ENCODE measurements around the gene C1orf53.
"Not testable (repeated sequence)": the region's sequence is repeated elsewhere in the genome, so short reads cannot be mapped to it uniquely, and the experiment has no call there.

Gene C1orf53

DNA sequence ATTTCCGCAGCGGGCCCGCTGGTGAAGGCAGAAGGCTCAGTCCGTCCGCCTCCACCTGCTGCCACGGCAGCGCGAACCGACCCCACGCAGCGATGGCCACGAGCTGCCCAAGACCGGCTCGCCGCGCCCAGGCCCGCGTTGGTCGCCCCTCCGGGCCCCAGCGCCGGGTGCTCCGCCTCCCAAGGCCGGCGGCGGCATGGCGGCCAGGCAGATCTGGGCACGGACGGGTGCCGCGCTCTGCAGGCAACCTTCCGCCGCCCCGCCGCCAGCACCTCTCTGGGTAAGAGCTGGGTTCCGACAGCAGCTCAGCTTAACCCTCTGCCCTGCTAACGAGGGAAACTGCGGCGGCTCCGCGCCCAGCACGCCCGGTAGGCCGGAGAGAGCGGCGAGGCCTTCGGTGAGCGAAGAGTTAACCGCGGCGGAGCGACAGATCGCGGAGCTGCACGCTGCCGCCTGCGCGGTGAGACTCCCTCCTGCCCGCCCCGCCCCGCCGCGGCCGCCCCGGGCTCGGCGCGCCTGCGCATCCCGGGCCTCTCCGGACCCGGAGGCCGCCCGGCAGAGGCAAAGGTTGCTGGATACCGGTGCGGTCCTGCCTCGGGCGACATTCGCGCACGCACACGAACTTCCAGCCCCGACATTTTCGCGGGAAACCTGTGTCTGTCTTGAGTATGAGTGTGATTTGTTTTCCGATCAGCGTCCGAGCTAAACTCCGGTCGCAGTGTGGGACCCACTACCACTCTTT, at the start of gene C1orf53:
TSS of gene C1orf53 (plus strand) at position 177 of the 742 bp plus-strand sequence. CDS start at position 197, 20 bp downstream.
- H3K27ac ChIP-seq (ENCODE audit: low read length) = no peak within 1 kb of the TSS
- peak within 1 kb of the TSS; percentile 80 for H3K4me3 ChIP-seq (ENCODE audit: low read length)
- no peaks in the 10 kb centered on the region for H3K36me3 ChIP-seq (ENCODE audit: insufficient read depth, low read depth, low read length)
- peaks cover 76% of the 10 kb centered on the region for H3K27me3 ChIP-seq (ENCODE audit: insufficient read depth, low read length)
- H3K9me3 ChIP-seq (ENCODE audit: insufficient read depth, low read depth, low read length) = no peaks in the 10 kb centered on the region
- H3K4me1 ChIP-seq (ENCODE audit: insufficient read depth, low read length) = peaks cover 5% of the 10 kb centered on the region
- H3K9ac ChIP-seq (ENCODE audit: low read depth, low read length) = peak within 1 kb of the TSS; percentile 78

DNA sequence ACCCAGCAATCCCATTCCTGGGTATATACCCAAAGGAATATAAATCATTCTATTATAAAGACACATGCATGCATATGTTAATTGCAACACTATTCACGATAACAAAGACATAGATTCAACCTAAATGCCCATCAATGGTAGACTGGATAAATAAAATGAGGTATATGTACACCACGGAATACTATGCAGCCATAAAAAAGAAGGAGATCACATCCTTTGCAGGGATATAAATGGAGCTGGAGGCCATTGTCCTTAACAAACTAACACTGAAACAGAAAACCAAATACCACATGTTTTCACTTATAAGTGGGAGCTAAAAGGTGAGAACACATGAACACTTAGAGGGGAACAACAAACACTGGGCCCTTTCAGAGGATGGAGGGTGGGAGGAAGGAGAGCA, 46.7 kb upstream of the C1orf53 start:
- H3K4me1 ChIP-seq (ENCODE audit: insufficient read depth, low read length); H3K36me3 ChIP-seq (ENCODE audit: insufficient read depth, low read depth, low read length): not testable (repeated sequence)

DNA sequence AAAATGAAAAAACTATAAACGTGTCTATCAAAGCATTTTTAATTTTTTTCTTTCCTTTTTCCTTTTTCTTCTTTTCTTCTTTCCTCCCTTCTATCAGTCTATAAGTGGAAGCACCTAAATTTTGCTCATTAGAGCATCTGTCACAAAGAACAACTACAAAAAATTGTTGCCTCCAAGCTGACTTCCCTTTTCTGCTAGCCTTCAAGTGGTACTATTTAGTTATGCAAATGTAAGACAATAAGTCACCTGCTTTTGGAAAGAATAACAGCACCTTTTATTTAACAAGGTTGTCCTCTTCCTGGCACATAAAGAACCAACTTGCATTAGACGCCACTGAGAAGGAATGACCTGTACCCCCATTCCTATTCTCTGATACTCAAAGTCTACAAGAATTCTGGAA, 45.0 kb upstream of the C1orf53 start:
- Histone ChIP-seq H3K27me3 (ENCODE audit: insufficient read depth, low read length) (no peaks in the 10 kb centered on the region), H3K9ac (ENCODE audit: low read depth, low read length) (no peak overlapping the region), H3K9me3 (ENCODE audit: insufficient read depth, low read depth, low read length) (no peaks in the 10 kb centered on the region), H3K36me3 (ENCODE audit: insufficient read depth, low read depth, low read length) (no peaks in the 10 kb centered on the region), H3K4me1 (ENCODE audit: insufficient read depth, low read length) (peaks cover 2% of the 10 kb centered on the region; the same call in 1 of the 2 replicates), H3K4me3 (ENCODE audit: low read length) (no peak overlapping the region), H3K27ac (ENCODE audit: low read length) (no peak overlapping the region)

More for the DNA sequence above, 46.7 kb upstream of the C1orf53 start:
- H3K9me3 ChIP-seq (ENCODE audit: insufficient read depth, low read depth, low read length); H3K27ac ChIP-seq (ENCODE audit: low read length); H3K4me3 ChIP-seq (ENCODE audit: low read length); H3K9ac ChIP-seq (ENCODE audit: low read depth, low read length); H3K27me3 ChIP-seq (ENCODE audit: insufficient read depth, low read length): not testable (repeated sequence)

DNA sequence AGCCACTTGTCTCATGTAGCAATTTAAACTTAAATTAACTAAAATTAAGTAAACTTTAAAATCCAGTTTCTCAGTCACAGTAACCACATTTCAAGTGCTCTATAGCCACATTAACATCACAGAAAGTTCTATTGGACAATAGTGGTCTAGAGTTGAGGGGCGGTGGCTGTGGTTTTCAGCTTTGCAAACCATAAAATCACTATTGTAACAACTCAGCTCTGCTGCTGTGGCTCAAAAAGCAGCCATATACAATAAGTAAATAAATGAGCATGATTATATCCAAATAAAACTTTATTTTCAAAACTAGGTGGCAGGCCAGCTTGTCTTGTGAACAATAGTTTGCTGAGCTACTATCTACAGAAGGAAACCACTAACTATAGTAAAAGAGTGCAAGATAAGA, 43.4 kb upstream of the C1orf53 start:
- no peak overlapping the region for H3K4me3 ChIP-seq (ENCODE audit: low read length)
- no peak overlapping the region for H3K27ac ChIP-seq (ENCODE audit: low read length)
- H3K27me3 ChIP-seq (ENCODE audit: insufficient read depth, low read length) = no peaks in the 10 kb centered on the region
- H3K9me3 ChIP-seq (ENCODE audit: insufficient read depth, low read depth, low read length) = no peaks in the 10 kb centered on the region
- no peaks in the 10 kb centered on the region for H3K36me3 ChIP-seq (ENCODE audit: insufficient read depth, low read depth, low read length)
- H3K9ac ChIP-seq (ENCODE audit: low read depth, low read length) = no peak overlapping the region
- peaks cover 2% of the 10 kb centered on the region; the same call in 1 of the 2 replicates for H3K4me1 ChIP-seq (ENCODE audit: insufficient read depth, low read length)

DNA sequence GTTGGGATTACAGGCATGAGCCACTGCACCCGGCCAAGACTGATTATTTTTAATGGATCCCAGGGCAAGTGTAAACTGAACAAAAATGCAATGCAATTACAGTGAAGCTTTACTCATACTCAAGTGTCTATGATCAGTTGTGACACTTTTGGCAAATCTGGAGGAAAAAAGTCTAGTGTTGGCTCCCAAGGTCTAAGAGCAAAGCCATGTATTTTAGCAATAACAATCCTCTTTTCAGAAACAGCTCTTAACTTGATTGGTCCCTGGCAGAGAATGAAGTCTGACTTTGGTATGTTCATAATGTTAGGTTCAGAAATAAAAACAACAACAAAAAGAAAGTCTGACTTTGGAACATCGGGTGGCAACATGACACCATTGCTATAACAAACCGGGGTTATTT, 40.2 kb upstream of the C1orf53 start:
- H3K27me3 ChIP-seq (ENCODE audit: insufficient read depth, low read length) = no peaks in the 10 kb centered on the region
- H3K9ac ChIP-seq (ENCODE audit: low read depth, low read length) = no peak overlapping the region
- no peak overlapping the region for H3K4me3 ChIP-seq (ENCODE audit: low read length)
- no peaks in the 10 kb centered on the region for H3K9me3 ChIP-seq (ENCODE audit: insufficient read depth, low read depth, low read length)
- H3K27ac ChIP-seq (ENCODE audit: low read length) = no peak overlapping the region
- no peaks in the 10 kb centered on the region for H3K36me3 ChIP-seq (ENCODE audit: insufficient read depth, low read depth, low read length)
- H3K4me1 ChIP-seq (ENCODE audit: insufficient read depth, low read length) = peaks cover 2% of the 10 kb centered on the region; the same call in 1 of the 2 replicates

DNA sequence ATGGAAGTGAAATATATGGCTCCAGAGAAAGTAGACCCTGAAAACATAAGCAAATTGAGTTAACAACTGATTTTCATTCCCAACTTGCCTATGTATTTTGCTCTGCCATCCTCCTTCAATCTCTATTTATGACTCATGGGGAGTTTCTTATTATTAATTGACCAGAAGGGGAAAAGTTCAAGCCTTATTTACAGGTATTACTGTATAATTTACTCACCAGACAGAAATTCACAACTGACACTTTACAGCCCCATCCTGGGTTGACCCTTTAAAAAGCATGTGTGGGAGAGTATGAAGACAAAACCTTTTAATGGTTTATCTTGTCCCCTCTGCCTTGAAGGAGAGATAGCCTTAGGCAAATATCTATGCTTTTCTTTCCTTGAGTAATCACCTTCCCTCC, 39.8 kb upstream of the C1orf53 start:
- Histone ChIP-seq H3K27ac (ENCODE audit: low read length) (no peak overlapping the region), H3K9ac (ENCODE audit: low read depth, low read length) (no peak overlapping the region), H3K27me3 (ENCODE audit: insufficient read depth, low read length) (no peaks in the 10 kb centered on the region), H3K36me3 (ENCODE audit: insufficient read depth, low read depth, low read length) (no peaks in the 10 kb centered on the region), H3K9me3 (ENCODE audit: insufficient read depth, low read depth, low read length) (no peaks in the 10 kb centered on the region), H3K4me1 (ENCODE audit: insufficient read depth, low read length) (peaks cover 2% of the 10 kb centered on the region; the same call in 1 of the 2 replicates), H3K4me3 (ENCODE audit: low read length) (no peak overlapping the region)

DNA sequence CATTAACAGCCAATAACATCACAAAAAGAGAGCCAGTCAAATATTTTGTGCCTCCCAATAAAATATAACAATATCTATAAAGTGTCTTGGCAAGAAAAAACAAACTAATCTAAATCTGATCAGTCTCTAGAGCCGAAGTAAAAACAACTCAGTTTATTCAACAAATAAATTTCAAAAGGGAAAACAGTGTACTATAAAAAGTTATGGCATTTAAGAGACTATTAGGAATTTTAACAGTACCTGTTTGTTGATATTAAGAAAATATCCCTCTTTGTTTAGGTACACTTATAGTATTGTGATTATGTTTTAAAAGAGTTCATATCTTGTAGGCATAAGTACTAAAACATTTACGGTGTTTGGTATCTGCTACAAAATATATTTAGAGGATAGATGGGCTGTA, 36.6 kb upstream of the C1orf53 start:
- H3K27me3 ChIP-seq (ENCODE audit: insufficient read depth, low read length) = no peaks in the 10 kb centered on the region
- no peak overlapping the region for H3K27ac ChIP-seq (ENCODE audit: low read length)
- H3K4me1 ChIP-seq (ENCODE audit: insufficient read depth, low read length) = no peaks in the 10 kb centered on the region
- no peak overlapping the region for H3K4me3 ChIP-seq (ENCODE audit: low read length)
- H3K9ac ChIP-seq (ENCODE audit: low read depth, low read length) = no peak overlapping the region
- no peaks in the 10 kb centered on the region for H3K36me3 ChIP-seq (ENCODE audit: insufficient read depth, low read depth, low read length)
- no peaks in the 10 kb centered on the region for H3K9me3 ChIP-seq (ENCODE audit: insufficient read depth, low read depth, low read length)

DNA sequence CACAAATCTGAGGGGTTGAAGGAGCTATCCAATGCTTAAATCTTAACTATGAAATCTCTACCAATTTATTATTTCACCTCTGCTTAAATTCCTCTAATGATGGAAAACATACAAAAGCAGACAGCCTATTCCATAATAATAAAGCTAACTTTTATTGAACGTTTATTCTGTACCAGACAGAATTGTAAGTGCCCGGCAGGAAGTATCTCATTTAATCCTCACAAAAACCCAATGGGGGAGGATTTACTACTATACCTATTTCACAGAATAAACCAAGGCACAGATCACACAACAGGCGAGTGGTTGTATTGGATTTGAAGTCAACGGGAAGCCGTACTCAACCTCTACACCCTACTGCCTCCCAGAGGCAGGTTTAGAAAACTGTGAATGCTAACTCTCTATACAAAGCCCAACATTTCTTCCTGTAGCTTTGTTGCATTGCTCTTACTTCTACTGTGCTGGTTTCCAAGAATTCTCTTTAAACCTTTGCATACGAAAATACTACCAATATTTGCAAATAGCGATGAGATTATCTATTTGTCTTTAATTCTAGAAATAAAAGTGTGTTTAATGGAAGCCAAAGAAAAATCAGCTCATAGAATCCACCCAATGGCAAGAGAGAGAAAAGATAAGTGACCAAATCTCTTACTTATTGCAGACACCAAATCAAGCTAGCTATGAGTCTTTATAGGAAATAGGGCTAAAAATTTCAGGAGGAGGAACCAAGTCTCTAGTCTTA, 33.5 kb upstream of the C1orf53 start:
- Histone ChIP-seq H3K27ac (ENCODE audit: low read length) (no peak overlapping the region), H3K9me3 (ENCODE audit: insufficient read depth, low read depth, low read length) (no peaks in the 10 kb centered on the region), H3K9ac (ENCODE audit: low read depth, low read length) (no peak overlapping the region), H3K27me3 (ENCODE audit: insufficient read depth, low read length) (no peaks in the 10 kb centered on the region), H3K4me3 (ENCODE audit: low read length) (no peak overlapping the region), H3K4me1 (ENCODE audit: insufficient read depth, low read length) (no peaks in the 10 kb centered on the region), H3K36me3 (ENCODE audit: insufficient read depth, low read depth, low read length) (no peaks in the 10 kb centered on the region)

DNA sequence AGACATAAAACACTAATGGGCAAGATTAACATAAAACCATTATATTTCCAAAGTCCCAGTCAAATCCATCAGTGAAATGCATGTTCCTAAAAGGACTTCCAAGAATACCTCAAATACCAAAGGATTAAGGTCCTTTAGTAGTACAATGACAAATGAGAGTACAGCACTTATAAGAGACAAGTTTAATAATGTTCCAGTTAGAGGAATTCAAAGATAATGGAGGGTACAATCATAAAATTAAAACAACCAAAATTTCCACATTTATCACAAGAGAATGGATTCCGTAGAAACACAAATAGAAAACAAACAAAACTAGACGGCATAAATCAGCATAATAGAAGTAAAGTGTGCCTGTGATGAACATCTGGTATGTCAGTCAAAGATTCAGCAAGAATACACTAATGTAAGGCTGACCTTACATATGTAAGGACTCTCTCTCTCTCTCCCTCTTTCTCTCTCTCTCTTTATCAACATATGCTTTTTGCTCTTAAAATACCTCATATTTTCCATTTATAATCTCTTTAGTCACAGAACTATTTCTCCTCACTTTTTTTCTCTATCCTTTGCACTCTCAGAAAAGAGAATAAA, 32.8 kb upstream of the C1orf53 start:
- Histone ChIP-seq H3K36me3 (ENCODE audit: insufficient read depth, low read depth, low read length) (no peaks in the 10 kb centered on the region), H3K9ac (ENCODE audit: low read depth, low read length) (no peak overlapping the region), H3K4me3 (ENCODE audit: low read length) (no peak overlapping the region), H3K9me3 (ENCODE audit: insufficient read depth, low read depth, low read length) (no peaks in the 10 kb centered on the region), H3K27me3 (ENCODE audit: insufficient read depth, low read length) (no peaks in the 10 kb centered on the region), H3K4me1 (ENCODE audit: insufficient read depth, low read length) (no peaks in the 10 kb centered on the region), H3K27ac (ENCODE audit: low read length) (no peak overlapping the region)

DNA sequence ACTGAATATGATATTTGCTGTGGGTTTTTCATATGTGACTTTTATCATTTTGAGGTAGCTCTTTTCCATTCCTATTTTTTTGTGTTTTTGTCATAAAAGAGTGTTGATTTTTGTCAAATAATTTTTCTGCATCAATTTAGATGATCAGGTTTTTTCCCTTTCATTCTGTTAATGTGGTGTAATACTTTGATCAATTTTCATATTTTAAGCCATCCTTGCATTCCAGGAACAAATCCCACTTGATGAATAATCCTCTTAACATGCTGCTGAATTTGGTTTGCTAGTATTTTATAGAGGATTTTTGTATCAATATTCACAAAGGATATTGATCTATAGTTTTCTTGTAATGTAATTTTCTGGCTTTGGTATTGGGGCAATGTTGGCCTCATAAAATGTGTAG, 25.5 kb upstream of the C1orf53 start:
- Histone ChIP-seq H3K9ac (ENCODE audit: low read depth, low read length) (no peak overlapping the region), H3K27me3 (ENCODE audit: insufficient read depth, low read length) (no peaks in the 10 kb centered on the region), H3K4me1 (ENCODE audit: insufficient read depth, low read length) (no peaks in the 10 kb centered on the region), H3K36me3 (ENCODE audit: insufficient read depth, low read depth, low read length) (no peaks in the 10 kb centered on the region), H3K4me3 (ENCODE audit: low read length) (no peak overlapping the region), H3K9me3 (ENCODE audit: insufficient read depth, low read depth, low read length) (peaks cover 9% of the 10 kb centered on the region), H3K27ac (ENCODE audit: low read length) (no peak overlapping the region)

DNA sequence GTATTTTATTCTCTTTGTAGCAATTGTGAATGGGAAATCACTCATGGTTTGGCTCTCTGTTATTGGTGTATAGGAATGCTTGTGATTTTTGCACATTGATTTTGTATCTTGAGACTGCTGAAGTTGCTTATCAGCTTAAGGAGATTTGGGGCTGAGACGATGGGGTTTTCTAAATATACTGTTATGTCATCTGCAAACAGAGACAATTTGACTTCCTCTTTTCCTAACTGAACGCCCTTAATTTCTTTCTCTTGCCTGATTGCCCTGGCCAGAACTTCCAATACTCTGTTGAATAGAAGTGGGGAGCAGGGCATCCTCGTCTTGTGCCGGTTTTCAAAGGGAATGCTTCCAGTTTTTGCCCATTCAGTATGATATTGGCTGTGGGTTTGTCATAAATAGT, 22.0 kb upstream of the C1orf53 start:
- not testable (repeated sequence) for H3K4me1 ChIP-seq (ENCODE audit: insufficient read depth, low read length); H3K9ac ChIP-seq (ENCODE audit: low read depth, low read length); H3K4me3 ChIP-seq (ENCODE audit: low read length); H3K27me3 ChIP-seq (ENCODE audit: insufficient read depth, low read length); H3K27ac ChIP-seq (ENCODE audit: low read length); H3K9me3 ChIP-seq (ENCODE audit: insufficient read depth, low read depth, low read length); H3K36me3 ChIP-seq (ENCODE audit: insufficient read depth, low read depth, low read length)

DNA sequence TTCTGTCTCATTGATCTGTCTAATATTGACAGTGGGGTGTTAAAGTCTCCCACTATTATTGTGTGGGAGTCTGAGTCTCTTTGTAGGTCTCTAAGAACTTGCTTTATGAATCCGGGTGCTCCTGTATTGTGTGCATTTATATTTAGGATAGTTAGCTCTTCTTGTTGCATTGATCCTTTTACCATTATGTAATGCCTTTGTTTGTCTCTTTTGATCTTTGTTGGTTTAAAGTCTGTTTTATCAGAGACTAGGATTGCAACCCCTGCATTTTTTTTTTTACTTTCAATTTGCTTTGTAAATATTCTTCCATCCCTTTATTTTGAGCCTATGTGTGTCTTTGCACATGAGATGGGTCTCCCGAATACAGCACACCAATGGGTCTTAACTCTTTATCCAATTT, 20.2 kb upstream of the C1orf53 start:
- not testable (repeated sequence) for H3K4me3 ChIP-seq (ENCODE audit: low read length); H3K27ac ChIP-seq (ENCODE audit: low read length); H3K9ac ChIP-seq (ENCODE audit: low read depth, low read length); H3K36me3 ChIP-seq (ENCODE audit: insufficient read depth, low read depth, low read length); H3K27me3 ChIP-seq (ENCODE audit: insufficient read depth, low read length); H3K4me1 ChIP-seq (ENCODE audit: insufficient read depth, low read length); H3K9me3 ChIP-seq (ENCODE audit: insufficient read depth, low read depth, low read length)

Data from iPS-20b (cell line).